ENCODE data around the gene NF1.
"Not testable (repeated sequence)": the region's sequence is repeated elsewhere in the genome, so short reads cannot be mapped to it uniquely, and the experiment has no call there.

NF1 gene

GRCh38 chr17:31339906-31340661 is 245.3 kb downstream of the NF1 start:
- Histone ChIP-seq H3K36me3 (ENCODE audit: insufficient read depth, low read length) (peaks cover 31% of the 10 kb centered on the region), H3K27me3 (ENCODE audit: insufficient read depth, low read length) (no peaks in the 10 kb centered on the region), H3K4me1 (ENCODE audit: insufficient read depth, low read length, severe bottlenecking) (no peaks in the 10 kb centered on the region), H3K4me3 (ENCODE audit: low read depth, low read length, poor library complexity, severe bottlenecking) (no peak overlapping the region), H3F3A (ENCODE audit: insufficient read depth, low read length) (no peaks in the 10 kb centered on the region), H3K9me2 (ENCODE audit: low read depth, low read length) (no peaks in the 10 kb centered on the region), H3K9ac (ENCODE audit: low read length) (no peak overlapping the region), H3K79me2 (ENCODE audit: insufficient read depth, low read length) (no peaks in the 10 kb centered on the region), H2AFZ (ENCODE audit: low read length) (no peak overlapping the region), H3K9me3 (ENCODE audit: low read length) (no peaks in the 10 kb centered on the region), H3K4me2 (ENCODE audit: low read length) (no peak overlapping the region), H4K20me1 (ENCODE audit: insufficient read depth, low read length) (no peaks in the 10 kb centered on the region), H3K27ac (ENCODE audit: low read depth, low read length, poor library complexity, severe bottlenecking) (no peak overlapping the region)
- TF ChIP-seq CTCF (IDR thresholded peaks at IDR 0.05; ENCODE audit: low read length) (no peak), EZH2 (IDR thresholded peaks at IDR 0.05; ENCODE audit: borderline replicate concordance, low read length) (no peak)

- not testable (repeated sequence) for H3K4me1 ChIP-seq (ENCODE audit: insufficient read depth, low read length, severe bottlenecking); H3K9me3 ChIP-seq (ENCODE audit: low read length); H4K20me1 ChIP-seq (ENCODE audit: insufficient read depth, low read length); H3F3A ChIP-seq (ENCODE audit: insufficient read depth, low read length); H3K79me2 ChIP-seq (ENCODE audit: insufficient read depth, low read length); H3K4me3 ChIP-seq (ENCODE audit: low read depth, low read length, poor library complexity, severe bottlenecking); H3K9ac ChIP-seq (ENCODE audit: low read length); H3K27me3 ChIP-seq (ENCODE audit: insufficient read depth, low read length); H2AFZ ChIP-seq (ENCODE audit: low read length); H3K27ac ChIP-seq (ENCODE audit: low read depth, low read length, poor library complexity, severe bottlenecking); H3K9me2 ChIP-seq (ENCODE audit: low read depth, low read length); H3K4me2 ChIP-seq (ENCODE audit: low read length)
- H3K36me3 ChIP-seq (ENCODE audit: insufficient read depth, low read length): peaks cover 36% of the 10 kb centered on the region
Observed at GRCh38 chr17:31345191-31345747, 250.5 kb downstream of the NF1 start.

- H3K4me1 ChIP-seq (ENCODE audit: insufficient read depth, low read length, severe bottlenecking): no peaks in the 10 kb centered on the region
- peaks cover 39% of the 10 kb centered on the region for H3K36me3 ChIP-seq (ENCODE audit: insufficient read depth, low read length)
- H4K20me1 ChIP-seq (ENCODE audit: insufficient read depth, low read length): no peaks in the 10 kb centered on the region
- H3K9me2 ChIP-seq (ENCODE audit: low read depth, low read length): no peaks in the 10 kb centered on the region
- no peak overlapping the region for H3K9ac ChIP-seq (ENCODE audit: low read length)
- no peak overlapping the region for H3K4me2 ChIP-seq (ENCODE audit: low read length)
- no peak overlapping the region for H3K27ac ChIP-seq (ENCODE audit: low read depth, low read length, poor library complexity, severe bottlenecking)
- H3K9me3 ChIP-seq (ENCODE audit: low read length): no peaks in the 10 kb centered on the region
- H2AFZ ChIP-seq (ENCODE audit: low read length): no peak overlapping the region
- no peak overlapping the region for H3K4me3 ChIP-seq (ENCODE audit: low read depth, low read length, poor library complexity, severe bottlenecking)
- no peak for TF ChIP-seq CTCF (IDR thresholded peaks at IDR 0.05; ENCODE audit: low read length)
- TF ChIP-seq EZH2 (IDR thresholded peaks at IDR 0.05; ENCODE audit: borderline replicate concordance, low read length): no peak
- no peaks in the 10 kb centered on the region for H3K79me2 ChIP-seq (ENCODE audit: insufficient read depth, low read length)
- no peaks in the 10 kb centered on the region for H3K27me3 ChIP-seq (ENCODE audit: insufficient read depth, low read length)
- no peaks in the 10 kb centered on the region for H3F3A ChIP-seq (ENCODE audit: insufficient read depth, low read length)
Observed at GRCh38 chr17:31349454-31349853, 254.7 kb downstream of the NF1 start.

- Histone ChIP-seq H3K27ac (ENCODE audit: low read depth, low read length, poor library complexity, severe bottlenecking) (no peak overlapping the region), H3K79me2 (ENCODE audit: insufficient read depth, low read length) (no peaks in the 10 kb centered on the region), H3K4me2 (ENCODE audit: low read length) (no peak overlapping the region), H3K9ac (ENCODE audit: low read length) (no peak overlapping the region), H3K4me3 (ENCODE audit: low read depth, low read length, poor library complexity, severe bottlenecking) (no peak overlapping the region), H3K9me2 (ENCODE audit: low read depth, low read length) (no peaks in the 10 kb centered on the region), H3F3A (ENCODE audit: insufficient read depth, low read length) (no peaks in the 10 kb centered on the region), H3K36me3 (ENCODE audit: insufficient read depth, low read length) (peaks cover 34% of the 10 kb centered on the region), H4K20me1 (ENCODE audit: insufficient read depth, low read length) (no peaks in the 10 kb centered on the region), H3K27me3 (ENCODE audit: insufficient read depth, low read length) (no peaks in the 10 kb centered on the region), H3K9me3 (ENCODE audit: low read length) (no peaks in the 10 kb centered on the region), H2AFZ (ENCODE audit: low read length) (no peak overlapping the region), H3K4me1 (ENCODE audit: insufficient read depth, low read length, severe bottlenecking) (no peaks in the 10 kb centered on the region)
- TF ChIP-seq CTCF (IDR thresholded peaks at IDR 0.05; ENCODE audit: low read length) (no peak), EZH2 (IDR thresholded peaks at IDR 0.05; ENCODE audit: borderline replicate concordance, low read length) (no peak)
Observed at GRCh38 chr17:31355935-31356334, 261.2 kb downstream of the NF1 start.
